IPS-11a (cell line): ENCODE data around the gene HOXA5.

Source experiments
- H3K4me3 ChIP-seq: one replicate; pipeline ENCODE4 v1.5.1; 2013; ENCODE audit warnings: low read depth, low read length, control low read depth

HOXA5 gene

DNA sequence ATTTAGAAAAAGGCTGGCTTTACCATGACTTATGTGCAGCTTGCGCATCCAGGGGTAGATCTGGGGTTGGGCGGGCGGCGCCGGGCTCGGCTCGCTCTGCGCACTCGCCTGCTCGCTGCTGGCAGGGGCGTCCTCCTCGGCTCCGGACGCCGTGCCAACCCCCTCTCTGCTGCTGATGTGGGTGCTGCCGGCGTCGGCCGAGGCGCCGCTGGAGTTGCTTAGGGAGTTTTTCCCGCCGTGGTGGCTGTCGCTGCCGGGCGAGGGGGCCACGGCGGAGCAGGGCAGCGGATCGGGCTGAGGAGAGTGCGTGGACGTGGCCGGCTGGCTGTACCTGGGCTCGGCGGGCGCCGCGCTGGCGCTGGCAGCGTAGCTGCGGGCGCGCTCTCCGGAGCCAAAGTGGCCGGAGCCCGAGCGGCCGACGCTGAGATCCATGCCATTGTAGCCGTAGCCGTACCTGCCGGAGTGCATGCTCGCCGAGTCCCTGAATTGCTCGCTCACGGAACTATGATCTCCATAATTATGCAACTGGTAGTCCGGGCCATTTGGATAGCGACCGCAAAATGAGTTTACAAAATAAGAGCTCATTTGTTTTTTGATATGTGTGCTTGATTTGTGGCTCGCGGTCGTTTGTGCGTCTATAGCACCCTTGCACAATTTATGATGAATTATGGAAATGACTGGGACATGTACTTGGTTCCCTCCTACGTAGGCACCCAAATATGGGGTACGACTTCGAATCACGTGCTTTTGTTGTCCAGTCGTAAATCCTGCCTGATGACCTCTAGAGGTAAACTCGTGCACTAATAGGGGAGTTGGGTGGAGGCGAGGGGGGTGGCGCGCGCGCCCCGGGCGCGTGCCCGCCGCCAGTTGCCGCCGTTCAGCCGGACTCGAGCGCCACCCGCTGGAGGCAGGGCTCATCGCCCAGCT is at the start of gene HOXA5:
Gene HOXA5 (minus strand): TSS at position 659 of the 927 bp plus-strand sequence. CDS start 74 bp downstream, at position 585.
- H3K4me3 ChIP-seq, result peak within 1 kb of the TSS; percentile 13

- no peak overlapping the region for H3K4me3 ChIP-seq
Measured at GRCh38 chr7:27192546-27193334, 49.3 kb upstream of the HOXA5 start.

GRCh38 chr7:27191833-27192545 is 48.5 kb upstream of the HOXA5 start:
- H3K4me3 ChIP-seq, result no peak overlapping the region

DNA sequence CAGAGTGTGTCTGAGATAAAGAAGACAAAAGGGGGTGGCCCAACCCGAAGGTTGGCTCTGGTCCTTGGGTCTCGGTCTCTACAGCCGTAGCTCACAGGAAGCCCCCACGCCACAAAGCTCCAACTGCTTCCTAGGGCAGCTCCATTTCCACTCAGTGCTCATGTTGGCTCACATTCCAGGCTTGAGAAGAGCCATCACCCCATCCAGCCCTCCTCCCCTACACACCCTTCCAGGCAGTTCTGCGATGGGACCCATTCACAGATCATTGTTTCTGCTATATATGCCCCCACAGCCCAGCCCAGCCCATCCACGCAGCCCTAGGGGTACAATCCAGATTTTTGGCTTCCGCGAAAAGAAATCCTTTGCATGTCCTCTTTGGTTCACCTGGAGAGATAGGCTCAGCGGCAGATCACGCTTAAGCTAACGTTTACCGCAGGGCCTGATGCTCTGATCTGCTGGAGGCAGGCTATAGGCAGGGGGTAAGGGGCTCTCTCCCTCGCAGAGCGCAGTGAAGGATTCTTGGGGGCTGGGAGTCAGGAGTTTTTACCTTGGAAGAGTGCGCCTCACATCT is 47.8 kb upstream of the HOXA5 start:
- H3K4me3 ChIP-seq, result no peak overlapping the region

DNA sequence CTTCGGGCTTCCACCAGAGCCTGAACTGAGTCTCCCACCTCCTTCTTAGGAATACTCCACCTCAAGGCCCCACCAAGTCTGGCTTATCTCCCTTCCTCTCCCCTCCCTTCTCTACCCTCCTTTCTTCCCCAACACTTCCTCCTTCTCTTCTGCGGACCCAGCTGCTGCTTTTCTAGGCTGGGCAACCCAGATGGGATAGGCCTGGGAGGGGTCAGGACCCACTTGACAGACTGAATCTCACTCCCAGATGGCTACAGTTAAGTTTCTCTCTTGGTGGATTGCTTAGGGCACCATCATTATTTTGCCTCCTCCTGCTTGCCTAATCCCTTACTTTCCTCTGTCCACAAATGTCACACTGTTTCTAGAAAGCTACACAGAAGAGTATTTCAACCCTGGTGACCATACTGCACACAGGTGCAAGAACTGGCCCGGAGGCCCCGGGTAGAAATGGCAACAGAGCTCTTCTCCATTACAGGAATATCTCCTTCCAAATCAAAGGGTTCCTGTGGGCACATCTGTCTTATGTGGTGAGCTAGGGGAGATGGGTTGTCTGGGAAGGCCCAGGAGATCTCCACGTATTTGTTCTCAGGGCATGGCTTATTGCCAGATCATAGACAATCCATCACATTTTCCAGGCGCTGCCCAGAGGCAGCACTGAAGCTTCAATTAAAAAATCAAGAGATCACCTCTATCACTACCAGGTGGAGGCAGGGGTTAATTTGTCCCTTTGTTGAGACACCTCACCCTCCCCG is 46.7 kb upstream of the HOXA5 start:
- no peak overlapping the region for H3K4me3 ChIP-seq

DNA sequence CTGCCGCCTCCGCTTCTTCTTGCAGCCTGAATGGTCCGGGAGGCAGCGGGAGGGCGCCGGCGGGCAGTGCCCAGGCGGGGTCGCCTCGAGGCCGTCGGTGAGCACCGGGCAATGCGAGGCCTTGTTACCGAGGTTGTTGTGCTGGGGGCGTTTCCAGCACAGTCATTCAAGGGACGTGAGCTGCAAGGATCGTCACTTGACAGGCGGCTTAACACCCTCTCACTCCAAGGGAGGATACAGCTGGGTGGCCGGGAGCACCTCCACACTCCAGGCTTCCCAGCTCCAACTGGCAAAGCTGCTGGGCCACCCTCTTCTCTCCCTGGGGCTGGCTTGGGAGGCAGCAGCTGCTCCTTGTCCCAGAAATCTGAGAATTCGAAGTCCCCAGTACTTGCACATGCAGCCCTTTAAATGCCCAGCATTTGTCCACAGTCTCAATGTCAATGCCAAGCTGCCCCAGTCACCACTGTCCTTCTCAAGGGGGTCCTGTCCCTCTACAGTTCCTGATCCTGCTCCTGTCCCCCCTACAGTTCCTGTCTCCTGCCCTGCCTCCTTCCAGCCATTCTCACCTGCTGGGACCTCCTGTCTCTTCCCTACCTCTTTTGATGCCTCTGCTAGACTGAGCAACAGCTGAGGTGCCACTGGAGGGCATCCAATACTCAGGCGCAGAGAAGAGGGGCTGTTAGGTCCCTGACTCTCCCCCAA is 46.0 kb upstream of the HOXA5 start:
- H3K4me3 ChIP-seq, result no peak overlapping the region

DNA sequence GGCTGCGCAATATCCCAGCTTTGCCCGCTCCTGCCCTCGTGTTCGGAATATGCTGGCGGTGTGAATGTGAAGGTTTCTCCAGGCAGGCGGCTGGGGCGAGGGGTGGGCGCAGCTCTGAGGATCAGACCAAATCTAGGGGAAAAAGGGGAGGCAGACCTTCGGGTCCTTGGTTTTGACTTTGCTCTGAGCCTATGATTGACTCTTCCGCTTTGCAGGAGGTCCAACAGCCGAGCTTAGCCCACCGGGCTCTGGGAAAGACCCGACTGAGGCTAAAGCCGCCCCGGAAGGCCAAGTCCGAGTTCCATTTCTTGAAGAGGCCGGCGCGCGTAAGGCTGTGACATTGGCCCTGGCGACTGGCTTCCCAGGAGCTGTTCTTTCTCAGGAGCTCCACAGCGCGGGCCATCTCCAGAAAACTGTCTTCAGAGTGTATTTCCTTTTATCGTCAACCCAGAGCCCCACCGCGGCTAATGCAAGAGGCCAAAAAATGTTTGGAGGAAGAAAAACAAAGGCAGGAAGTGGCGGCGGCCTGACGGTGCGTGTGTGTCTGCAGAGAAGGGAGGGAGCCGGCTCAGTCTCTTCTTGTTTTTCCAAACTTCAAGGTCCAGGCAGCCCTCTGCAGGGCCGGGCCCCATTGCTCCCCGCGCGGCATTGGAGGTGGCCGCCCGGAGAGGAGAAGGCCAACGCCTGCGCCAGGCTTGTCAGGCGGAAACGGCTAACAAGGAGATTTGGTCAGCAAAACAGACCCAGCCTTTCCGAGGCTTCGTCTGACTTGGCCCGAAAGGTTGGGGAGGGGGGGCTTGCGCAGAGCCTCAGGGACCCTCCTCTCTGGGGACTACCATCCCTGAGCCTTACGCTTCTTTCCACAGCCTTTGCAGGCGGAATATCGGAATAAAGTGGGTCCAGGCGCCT is 45.2 kb upstream of the HOXA5 start:
- no peak overlapping the region for H3K4me3 ChIP-seq

GRCh38 chr7:27187475-27188385 is 44.2 kb upstream of the HOXA5 start:
- no peak overlapping the region for H3K4me3 ChIP-seq

DNA sequence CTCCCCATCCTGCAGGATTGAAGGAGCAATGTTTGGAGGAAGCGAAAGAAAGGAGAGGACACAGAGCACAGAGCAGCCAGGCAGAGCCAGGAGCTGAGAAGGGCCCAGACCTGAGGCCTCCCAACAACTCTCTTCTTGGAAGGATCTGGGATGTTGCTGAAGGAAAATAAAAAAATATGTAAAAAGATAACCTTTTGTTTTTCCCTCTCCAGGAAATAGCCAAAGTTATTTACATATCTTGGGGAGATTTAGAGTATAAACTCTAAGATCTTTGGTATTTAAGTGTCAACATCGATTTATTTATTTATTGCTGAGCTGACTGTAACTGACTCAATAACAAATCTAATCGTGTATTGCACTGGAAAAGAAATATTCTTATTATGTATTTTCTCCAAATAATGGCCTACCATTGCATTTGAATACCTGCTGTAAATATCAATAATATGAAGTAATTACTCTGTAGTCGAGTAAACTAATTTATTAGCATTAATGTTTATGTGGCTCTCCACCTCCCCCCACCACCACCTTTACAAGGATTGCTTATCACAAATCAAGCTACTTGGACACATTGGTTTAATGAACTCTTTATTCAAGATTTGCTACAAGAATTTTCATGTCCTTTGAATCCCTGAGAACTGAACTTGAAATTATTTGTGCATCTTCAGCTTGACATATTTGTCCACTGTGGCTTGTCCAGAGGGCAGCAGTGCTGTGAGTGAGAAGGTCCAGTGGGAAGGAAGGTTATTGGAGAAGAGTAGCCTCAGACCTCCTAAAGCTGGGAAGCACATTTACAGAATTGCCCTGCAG is 43.4 kb upstream of the HOXA5 start:
- no peak overlapping the region for H3K4me3 ChIP-seq

- H3K4me3 ChIP-seq, result no peak overlapping the region
Measured at GRCh38 chr7:27185854-27186667, 42.6 kb upstream of the HOXA5 start.

GRCh38 chr7:27185013-27185853 is 41.8 kb upstream of the HOXA5 start, which contains the start of gene HOXA11:
Gene HOXA11 (minus strand): TSS chr7:27185232. CDS start chr7:27185144, 88 bp downstream.
- no peak within 1 kb of the TSS for H3K4me3 ChIP-seq

GRCh38 chr7:27184337-27185012 is 41.0 kb upstream of the HOXA5 start:
- no peak overlapping the region for H3K4me3 ChIP-seq

DNA sequence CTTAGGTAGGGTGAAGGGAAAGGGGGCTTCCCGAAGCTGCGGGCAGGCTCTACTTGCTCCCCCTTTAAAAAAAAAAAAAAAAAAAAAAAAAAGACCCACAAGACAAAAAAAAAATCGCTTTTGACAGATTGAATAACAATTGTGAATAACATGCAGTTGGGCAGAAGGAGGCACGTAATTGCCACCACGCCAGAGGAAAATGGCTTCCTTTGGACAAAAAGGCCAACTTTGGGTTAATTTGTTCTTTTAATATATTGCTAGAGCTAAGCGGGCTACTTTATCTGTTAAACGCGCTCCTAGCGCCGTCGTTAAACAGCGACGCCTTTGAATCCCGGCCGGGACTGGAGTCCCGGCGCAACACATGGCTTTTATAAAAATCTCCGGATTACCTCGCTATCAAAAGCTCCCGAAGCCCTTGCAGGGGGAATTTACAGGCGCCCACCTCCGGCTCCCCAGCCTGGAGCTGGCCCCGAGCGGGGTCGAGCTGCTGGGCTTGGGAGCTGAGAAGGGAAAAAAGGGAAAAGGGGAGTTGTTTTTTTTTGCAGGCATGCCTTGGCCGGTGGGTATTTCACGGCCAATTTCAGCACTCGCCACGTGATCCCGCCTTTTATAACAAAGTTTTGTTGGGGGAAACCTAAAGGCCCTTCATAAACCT is 40.3 kb upstream of the HOXA5 start:
- H3K4me3 ChIP-seq, result no peak overlapping the region
